ENCODE data around the gene IGFBPL1. TPM values are rescaled to one million over a fixed set of nuclear protein-coding genes. Genes with fewer than 3 reads are reported as not detected.
"Not testable (repeated sequence)": the region's sequence is repeated elsewhere in the genome, so short reads cannot be mapped to it uniquely, and the experiment has no call there.

The IGFBPL1 gene
- total RNA-seq, 1 experiment from 2014 or later = 2.1 TPM

DNA sequence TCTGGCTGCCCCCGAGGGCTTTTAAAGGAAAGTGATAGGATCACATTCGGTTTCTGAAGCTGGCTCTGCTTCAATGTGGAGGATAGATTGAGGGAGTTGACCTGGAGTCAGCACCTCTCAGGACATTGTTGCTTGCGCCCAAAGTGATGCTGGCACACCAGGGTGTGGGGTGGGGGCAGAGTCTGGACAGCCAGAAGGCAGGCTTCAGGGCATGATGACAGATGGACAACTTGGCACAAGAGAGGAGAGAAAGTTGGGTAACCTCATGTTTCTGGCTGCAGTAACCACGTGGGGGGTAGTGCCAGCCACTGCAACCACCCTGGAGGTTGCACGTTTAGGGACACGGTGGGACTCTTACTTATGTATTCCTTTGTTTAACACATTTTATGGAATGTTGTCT lies 22.3 kb downstream of the IGFBPL1 start:
- no peak for DNase-seq (ENCODE audit: extremely low read depth, low read depth)

DNA sequence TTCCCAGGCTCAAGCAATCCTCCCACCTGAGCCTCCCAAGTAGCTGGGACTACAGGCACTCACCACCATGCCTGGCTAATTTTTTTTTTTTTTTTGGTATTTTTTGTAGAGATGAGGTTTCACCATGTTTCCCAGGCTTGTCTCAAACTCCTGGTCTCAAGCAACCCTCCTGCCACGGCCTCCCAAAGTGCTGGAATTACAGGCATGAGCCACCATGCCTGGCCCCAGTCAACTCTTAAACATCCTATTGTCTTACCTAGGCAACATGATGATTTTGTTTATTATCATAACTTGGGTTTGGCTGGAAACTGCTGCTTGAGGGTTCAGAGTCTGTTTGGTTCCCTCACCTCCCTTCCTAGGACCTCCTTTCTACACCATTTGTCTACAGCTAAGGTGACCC lies 25.1 kb downstream of the IGFBPL1 start:
- not testable (repeated sequence) for DNase-seq (ENCODE audit: extremely low read depth, low read depth)

DNA sequence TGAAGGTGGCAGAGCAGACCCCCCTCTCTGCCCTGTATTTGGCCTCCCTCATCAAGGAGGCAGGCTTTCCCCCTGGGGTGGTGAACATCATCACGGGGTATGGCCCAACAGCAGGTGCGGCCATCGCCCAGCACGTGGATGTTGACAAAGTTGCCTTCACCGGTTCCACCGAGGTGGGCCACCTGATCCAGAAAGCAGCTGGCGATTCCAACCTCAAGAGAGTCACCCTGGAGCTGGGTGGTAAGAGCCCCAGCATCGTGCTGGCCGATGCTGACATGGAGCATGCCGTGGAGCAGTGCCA lies 27.9 kb downstream of the IGFBPL1 start:
- no peak for DNase-seq (ENCODE audit: extremely low read depth, low read depth)

DNA sequence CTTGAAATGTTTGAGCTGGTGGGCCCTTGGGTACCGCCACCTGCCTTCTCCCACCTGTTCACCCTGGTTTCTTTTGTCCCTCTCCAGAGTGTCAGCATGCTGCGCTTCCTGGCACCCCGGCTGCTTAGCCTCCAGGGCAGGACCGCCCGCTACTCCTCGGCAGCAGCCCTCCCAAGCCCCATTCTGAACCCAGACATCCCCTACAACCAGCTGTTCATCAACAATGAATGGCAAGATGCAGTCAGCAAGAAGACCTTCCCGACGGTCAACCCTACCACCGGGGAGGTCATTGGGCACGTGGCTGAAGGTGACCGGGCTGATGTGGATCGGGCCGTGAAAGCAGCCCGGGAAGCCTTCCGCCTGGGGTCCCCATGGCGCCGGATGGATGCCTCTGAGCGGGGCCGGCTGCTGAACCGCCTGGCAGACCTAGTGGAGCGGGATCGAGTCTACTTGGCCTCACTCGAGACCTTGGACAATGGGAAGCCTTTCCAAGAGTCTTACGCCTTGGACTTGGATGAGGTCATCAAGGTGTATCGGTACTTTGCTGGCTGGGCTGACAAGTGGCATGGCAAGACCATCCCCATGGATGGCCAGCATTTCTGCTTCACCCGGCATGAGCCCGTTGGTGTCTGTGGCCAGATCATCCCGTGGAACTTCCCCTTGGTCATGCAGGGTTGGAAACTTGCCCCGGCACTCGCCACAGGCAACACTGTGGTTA lies 28.4 kb downstream of the IGFBPL1 start:
- no peak for DNase-seq (ENCODE audit: extremely low read depth, low read depth)

DNA sequence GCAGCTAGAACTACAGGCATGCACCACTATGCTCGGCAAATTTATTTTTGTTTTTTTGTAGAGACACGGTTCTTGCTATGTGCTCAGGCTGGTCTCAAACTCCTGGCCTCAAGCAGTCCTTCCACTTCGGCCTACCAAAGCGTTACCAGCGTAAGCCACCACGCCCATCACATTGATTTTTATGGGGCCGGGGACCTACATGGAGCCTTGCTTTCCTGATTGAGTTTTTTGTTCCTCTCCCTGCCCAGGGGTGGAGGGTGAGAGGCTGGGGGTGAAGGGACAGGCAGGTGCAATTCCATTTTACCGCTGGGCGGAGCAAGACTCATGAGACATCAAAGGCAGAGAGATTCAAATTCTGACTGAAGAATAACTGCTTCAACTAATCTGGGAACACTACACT lies 29.8 kb downstream of the IGFBPL1 start:
- DNase-seq (ENCODE audit: extremely low read depth, low read depth) = no peak

DNA sequence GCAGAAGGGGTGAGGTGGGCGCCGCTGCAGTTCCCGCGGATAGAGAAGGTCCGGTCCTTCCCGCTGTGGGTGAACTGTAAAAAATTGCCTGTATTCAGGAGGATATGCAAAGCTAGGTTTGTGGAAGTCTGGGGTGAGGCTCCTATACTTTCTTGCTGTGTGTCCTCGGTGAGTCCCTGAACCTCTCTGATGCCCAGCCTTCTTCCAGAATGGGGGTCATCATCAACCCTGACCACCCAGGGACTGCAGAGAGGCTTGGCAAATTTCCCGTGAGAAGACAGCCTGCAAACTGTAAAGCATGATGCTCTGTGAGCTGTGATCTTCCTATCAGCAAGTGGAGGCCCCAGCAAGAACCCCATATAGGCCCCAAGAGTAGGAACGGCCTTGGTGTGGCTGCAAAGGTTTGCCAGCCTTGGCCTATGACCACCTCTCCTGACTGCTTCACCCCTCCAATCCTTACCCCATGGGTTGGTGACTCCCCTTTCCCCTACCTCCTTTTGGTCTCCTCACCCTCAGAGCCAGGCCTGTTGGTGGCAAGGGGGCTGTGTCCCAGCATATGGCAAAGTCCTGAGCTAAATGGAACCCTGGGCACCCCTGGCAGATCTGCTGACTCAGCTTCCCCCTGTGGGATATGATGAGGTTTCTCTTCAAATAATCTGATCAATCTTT lies 31.0 kb downstream of the IGFBPL1 start:
- DNase-seq (ENCODE audit: extremely low read depth, low read depth) = no peak

DNA sequence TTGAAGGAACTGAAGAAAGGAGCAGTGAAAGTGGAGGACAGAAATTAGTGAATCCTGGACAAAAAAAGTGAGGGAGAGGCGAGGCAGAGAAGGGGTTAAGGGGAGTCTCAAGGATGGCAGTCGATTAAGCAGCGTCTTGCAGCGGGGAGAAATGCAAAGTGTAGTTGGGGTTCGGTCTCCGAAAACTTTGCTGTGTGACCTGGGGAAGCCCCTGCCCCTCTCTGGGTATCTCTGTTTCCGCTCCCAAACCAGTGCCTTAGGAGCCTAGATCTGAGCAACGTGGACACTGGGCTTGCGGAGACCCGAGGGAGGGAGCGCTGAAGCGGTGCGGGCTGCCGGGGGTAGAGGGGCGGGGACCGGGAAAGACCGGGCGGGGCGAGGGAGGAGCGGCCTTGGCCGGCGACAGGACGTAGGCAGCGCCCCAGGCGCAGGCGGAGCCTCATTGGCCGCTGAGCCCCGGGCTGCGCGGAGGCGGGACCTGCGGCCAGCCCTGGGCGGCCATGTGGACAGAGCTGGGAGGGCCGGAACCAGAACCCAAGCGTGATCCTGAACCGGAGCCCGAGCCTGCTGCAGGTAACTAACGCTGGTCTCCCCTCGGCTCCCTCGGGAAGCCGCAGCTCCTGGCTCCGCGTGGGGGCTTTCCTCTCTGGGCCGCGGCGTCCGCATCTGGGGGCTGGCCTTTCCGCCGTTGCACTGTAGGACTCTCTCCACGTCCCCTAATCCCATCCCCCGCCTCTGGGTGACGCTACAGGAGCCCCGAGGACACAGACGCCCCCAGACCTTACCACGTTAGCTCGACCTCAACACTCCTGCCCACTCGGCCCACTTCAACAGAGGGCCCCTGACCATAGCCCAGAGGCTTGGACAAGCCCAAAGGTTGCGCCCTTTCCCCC lies 31.8 kb downstream of the IGFBPL1 start, which contains the start of gene ALDH1B1:
TSS of gene ALDH1B1 (plus strand) at position 468 of the 893 bp plus-strand sequence. CDS start 3,047 bp downstream, outside the sequence.
- DNase-seq (ENCODE audit: extremely low read depth, low read depth) = peak; percentile 70

DNA sequence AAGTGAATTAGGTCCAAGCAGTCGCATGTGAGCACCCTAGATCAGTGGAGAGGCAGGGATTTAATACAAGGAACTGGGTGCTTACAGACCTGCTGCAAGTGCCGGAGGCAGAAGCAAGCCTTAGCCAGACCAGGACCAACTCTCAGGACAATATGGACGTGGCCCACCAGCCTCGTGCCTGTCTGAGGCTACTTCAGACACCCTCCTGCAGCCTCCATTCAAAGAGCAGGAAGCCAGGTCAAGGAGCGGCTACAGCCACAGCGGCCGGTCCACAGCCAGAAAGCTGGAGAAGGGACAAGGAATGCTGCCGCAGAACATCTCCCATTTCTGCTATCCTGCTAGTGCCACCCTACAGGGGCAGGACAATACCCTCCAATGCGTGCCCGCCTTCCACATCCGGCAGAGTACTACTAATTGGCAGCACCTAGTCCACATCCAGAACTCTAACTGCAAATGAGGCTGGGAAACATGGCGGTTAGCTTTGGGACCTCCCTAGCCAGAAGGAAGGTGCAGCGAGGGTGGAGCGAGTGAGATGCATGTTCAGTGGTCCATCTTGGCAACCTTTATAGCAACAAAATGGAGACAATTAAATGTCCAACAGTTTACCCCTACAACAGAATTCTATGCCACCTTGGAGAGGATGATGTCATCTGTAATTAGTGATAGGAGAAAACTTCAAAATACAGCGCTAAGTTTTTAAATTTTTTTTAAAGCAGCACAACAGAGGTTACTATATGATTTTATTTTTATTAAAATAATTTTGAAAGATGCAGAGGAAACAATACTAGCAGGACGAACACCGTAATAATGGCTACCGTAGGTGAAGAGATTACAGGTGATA lies 32.8 kb downstream of the IGFBPL1 start:
- DNase-seq (ENCODE audit: extremely low read depth, low read depth) = no peak

DNA sequence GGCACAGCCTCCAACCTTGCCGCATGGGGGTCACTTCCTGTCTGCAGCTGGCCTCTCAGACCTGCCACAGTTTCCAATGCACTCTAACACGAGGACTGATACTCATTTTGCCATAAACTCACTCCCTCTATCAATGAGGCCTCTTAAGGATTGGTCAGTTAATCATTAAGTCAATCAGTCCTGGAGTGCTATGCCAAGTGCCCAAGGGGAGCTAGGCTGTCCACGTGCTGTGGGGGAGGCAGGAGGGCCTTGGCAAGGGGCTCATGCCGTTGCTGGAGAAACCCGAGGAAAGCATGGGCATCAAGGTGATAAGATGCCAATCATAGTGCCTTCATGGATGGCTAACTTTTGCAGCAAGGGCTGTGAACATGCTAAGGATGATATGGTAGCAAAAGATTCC lies 33.4 kb downstream of the IGFBPL1 start:
- no peak for DNase-seq (ENCODE audit: extremely low read depth, low read depth)

DNA sequence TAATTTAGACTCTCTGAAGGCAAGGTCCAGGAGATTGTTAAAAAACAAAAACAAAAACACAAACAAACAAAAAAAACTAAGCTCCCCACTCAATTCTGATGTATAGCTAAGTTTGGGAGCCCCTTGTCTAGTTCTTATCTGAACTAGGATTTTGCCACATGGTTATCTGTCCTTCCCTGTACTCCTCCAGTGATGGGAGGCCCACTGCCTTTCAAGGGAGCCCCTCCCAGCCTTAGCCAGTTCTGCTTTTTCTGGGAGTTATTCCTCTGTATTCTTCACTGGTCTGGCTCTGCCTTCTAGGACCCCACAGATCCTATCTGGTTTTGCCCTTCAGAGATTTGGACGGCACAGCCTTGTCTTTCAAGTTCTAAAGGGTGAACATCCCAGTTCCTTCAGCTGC lies 33.8 kb downstream of the IGFBPL1 start:
- no peak for DNase-seq (ENCODE audit: extremely low read depth, low read depth)

DNA sequence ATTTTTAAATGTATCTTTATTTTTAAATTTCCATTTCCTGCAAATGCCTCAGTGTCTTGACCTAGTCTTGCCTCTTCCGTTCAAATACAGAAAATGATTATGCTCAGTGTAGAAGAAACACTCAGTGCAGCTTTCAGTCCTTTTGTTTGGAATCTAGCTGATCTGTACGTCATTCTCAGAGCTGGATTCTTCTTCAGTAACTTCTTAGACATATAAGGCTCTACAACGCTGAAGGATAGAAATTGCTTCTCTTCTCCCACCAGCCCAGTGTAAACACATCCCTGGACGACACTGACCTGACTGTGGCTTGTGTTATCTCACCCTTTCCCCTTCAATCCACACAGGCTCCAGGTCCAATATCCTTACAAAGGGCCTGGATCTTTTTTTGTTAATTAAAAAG lies 34.9 kb downstream of the IGFBPL1 start:
- DNase-seq (ENCODE audit: extremely low read depth, low read depth) = no peak

DNA sequence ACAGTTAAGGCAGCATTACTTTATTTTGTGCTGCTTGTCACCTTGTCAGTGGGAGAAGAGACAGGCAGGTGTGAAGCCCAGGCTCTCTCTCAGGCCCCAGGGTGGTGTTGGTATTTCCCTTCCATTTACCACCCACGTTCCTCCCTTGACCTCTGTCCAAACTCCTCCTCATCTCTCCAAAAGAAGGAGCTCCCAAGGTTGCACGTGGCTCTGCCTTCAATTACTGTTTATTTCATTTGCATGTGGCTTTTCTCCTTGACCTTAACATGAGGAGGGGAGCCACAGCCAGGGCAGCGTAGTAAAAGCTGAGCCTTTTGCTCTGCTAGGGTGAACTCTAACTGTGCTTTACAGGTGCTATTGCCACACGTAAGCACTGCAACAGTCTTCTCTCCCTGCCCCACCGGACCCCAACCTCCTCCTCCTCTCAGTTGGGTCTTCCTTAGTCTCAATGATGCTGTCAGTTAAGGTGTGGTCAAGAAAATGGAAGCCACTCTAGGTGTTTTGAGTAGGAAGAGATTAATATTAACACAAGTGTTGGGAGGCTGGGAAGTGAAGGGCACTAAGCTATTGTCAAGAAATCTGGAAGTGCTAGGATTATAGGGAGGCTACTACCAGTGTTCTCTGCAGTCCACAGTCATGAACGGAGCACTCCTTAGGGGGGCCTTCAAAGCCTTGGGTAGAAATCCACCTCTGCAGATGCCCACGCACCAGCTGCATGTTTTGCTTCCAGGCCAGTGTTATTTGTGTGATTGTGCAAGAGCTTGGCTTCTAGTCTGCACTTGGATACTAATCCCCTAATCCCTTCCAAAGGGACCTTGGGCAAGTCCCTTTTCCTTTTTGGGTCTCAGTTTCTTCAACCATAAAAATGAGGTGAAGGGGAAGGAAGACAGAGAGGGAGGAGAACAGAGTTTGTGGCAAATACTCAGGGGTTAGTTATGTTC lies 35.7 kb downstream of the IGFBPL1 start:
- DNase-seq (ENCODE audit: extremely low read depth, low read depth) = no peak

DNA sequence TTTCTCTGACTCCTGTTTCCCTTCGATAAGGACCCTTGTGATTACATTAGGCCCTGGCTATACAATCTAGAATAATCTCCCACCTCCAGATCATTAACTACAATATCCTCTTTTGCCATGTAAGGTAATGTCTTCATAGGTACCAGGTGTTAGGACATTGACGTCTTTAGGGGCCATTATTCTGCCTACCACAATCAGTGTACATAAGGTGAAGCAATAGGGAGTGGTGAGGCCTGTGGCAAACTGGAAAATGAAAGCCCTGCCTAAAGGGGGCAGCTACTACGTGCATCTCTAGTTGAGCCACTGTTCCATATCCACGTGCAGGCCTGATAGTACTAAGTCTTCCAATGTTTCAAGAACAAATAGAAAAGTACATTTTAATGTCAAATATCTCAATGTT lies 36.5 kb downstream of the IGFBPL1 start:
- no peak for DNase-seq (ENCODE audit: extremely low read depth, low read depth)

DNA sequence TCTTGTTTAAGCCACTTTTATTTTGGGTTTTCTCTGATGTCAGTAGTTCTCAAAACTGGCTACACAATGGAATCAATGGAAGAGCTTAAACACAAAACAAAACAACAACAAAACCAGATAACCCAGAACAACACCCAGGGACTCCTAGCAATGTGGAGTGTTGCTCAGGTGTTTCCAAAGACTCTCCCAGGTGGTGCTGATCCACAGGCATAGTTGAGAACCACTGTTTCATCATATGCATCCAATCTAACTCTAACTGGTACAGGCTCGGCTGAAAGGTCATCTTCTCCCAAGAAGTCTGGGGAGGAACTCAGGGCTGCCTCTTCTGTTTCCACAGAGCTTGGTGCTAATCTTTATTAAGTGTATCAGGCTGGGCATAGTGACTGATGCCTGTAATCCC lies 37.2 kb downstream of the IGFBPL1 start:
- no peak for DNase-seq (ENCODE audit: extremely low read depth, low read depth)

DNA sequence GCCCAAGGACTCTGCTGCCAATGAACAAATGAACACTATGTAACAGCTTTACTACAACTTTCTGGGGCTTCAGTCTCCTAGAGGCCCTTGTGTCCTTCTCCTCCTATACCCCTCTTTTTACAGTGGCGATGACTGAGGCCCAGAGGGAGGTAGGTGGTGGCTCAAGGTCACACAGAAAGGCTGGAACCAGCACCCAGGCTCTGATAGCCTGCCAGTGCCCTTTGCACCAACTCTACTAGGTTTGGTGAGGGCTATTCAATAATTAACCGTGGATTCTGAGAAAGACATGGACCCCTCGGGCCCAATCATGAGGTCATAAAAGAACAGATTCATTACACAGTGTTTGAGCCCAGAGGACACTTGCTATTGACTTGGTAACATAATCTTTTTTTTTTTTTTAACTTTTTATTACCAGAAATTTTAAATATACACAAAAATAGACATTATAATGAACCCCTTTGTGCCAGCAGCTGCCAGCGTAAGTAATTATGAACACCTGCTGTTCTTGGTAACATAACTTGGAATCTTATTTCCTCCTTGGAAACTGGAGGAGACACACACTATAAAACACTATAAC lies 37.8 kb downstream of the IGFBPL1 start:
- DNase-seq (ENCODE audit: extremely low read depth, low read depth) = no peak

DNA sequence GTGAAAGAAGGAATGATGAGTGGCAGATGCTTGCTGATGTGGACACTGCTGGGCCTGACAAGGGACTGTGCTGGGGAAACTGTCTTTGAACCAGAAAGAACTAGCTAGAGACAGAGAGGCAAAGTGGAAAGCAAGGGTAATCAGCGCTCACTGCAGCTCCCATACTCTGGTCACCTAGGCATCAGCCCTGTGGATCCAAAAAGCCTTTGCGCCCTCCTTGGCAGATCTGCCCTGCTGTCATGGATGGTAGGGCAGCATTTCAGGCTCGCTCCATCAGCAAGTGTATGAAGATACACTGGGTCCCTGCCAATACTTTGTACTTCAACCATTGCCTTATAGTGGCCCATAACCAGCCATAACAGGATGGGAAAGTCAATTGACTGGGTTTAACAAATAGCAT lies 38.4 kb downstream of the IGFBPL1 start:
- no peak for DNase-seq (ENCODE audit: extremely low read depth, low read depth)

DNA sequence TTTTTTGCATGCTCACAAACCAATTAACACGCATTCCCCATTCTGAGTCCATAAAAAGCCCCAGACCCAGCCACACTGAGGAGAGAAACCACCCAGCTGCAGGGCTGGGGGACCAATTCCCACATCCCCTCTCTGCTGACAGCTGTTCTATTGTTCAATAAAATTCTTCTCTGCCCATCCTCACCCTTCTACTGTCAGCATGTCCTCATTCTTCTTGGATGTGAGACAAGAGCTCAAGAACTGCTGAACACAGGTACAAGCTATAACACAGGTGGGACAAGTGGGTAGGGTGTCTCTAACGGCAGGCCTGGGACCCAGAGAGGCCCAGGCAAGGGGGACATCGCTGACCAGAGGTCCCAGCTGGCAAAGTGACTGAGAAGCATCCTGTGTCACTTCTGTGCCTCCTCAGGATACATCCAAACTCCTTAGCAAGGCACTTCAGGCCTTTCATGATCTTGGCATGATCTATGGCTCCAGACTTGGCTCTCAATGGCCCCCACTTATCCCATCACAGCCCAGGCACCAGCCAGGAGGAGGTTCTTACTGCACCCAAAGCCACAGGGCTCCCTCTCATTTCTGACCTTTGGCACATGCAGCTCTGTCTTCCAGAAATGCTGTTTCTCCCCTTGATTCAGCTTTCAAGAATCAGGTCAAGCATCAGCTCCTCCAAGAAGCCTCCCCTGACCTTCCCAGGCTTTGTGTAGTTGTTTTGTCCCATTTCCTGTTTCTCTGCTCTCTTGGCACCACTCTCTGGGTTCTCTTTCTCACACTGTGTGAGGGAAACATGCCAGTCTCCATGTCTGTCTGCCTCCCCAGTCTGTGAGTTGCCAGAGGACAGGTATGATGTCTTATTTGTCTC lies 39.0 kb downstream of the IGFBPL1 start:
- DNase-seq (ENCODE audit: extremely low read depth, low read depth) = no peak

DNA sequence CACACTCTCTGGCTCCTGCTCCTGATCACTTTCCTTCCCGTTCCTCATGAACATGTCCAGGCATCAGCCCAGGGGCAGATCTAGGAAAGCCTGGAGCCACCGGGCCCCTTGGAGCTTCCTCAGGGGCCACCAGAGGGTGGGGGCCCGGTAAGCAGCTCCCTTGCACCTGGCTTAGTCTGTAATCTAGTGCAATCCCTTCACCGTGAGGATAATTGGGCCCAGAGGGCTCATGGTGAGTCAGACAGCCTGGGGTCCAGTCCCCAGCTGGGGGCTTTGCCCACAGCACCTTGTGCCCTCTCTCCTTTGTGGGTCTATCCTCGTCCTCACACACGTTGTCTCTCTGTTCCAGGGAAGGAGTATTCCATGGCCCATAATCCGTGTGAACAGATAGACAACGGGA lies 42.1 kb downstream of the IGFBPL1 start:
- DNase-seq (ENCODE audit: extremely low read depth, low read depth) = no peak

Measured in NCI-H460 (cell line).